DOHH2 (cell line): ENCODE measurements around the gene TMEM95.

Source experiments
- CTCF ChIP-seq: fragments of 200-600 bp; sonication (generic); IDR thresholded peaks from one replicate; pipeline ENCODE4 v1.5.1; 2014; ENCODE audit warnings: antibody characterized with exemption, mild to moderate bottlenecking, low read depth, low read length; ENCODE audit not compliant: poor library complexity, severe bottlenecking
- EZH2phosphoT487 ChIP-seq: fragments of 200-600 bp; sonication (generic); IDR thresholded peaks from 2 replicates; pipeline ENCODE4 v1.6.1; 2017; ENCODE audit warnings: borderline replicate concordance, mild to moderate bottlenecking, antibody characterized with exemption, low read length, moderate library complexity, mixed read lengths

GRCh38 chr17:7370853-7371252 lies 15.9 kb downstream of the TMEM95 start:
- TF ChIP-seq CTCF (no peak), EZH2phosphoT487 (no peak)
